Tibial nerve (tissue), 4 donors: Measurements from ENCODE around the gene AREL1. TPM values are rescaled to one million over a fixed set of nuclear protein-coding genes. Genes with fewer than 3 reads are reported as not detected.

Source experiments
- DNase-seq, 2 donors: peaks; one replicate each; pipeline ENCODE4 v3.0.0-alpha.2; 2019; ENCODE audit warnings: low spot score in 2 of 2
- H3K27ac ChIP-seq, 4 donors: fragments of 200-600 bp; sonication (generic) in 3 of 4; one replicate each; pipeline ENCODE4 v1.5.1; 2017 to 2019; ENCODE audit warnings: mild to moderate bottlenecking in 1 of 4
- H3K27me3 ChIP-seq, 2 donors: fragments of 200-600 bp; sonication (generic) in 1 of 2; one replicate each; pipeline versions ENCODE4 v1.5.1 to v1.6.0; 2017 to 2019
- H3K36me3 ChIP-seq, 3 donors: fragments of 200-600 bp; sonication (generic); one replicate each; pipeline ENCODE4 v1.5.1; 2018 to 2019
- H3K4me1 ChIP-seq, 4 donors: fragments of 200-600 bp; sonication (generic) in 3 of 4; one replicate each; pipeline ENCODE4 v1.5.1; 2017 to 2019
- H3K4me3 ChIP-seq, 4 donors: fragments of 200-600 bp; sonication (generic) in 3 of 4; one replicate each; pipeline ENCODE4 v1.5.1; 2017 to 2019; ENCODE audit warnings: mild to moderate bottlenecking in 1 of 4, moderate library complexity in 1 of 4
- H3K9me3 ChIP-seq, 4 donors: fragments of 200-600 bp; sonication (generic) in 3 of 4; one replicate each; pipeline ENCODE4 v1.5.1; 2017 to 2019
- EP300 ChIP-seq, 2 donors: sonication (generic); formaldehyde crosslinking; IDR thresholded peaks; one replicate each; pipeline ENCODE4 v1.6.1; 2017; ENCODE audit warnings: antibody characterized with exemption in 2 of 2, mild to moderate bottlenecking in 1 of 2
- POLR2A ChIP-seq, 2 donors: fragments of 450-650 bp; IDR thresholded peaks; one replicate each; pipeline ENCODE4 v1.6.1; 2017; ENCODE audit warnings: antibody characterized with exemption in 2 of 2, mild to moderate bottlenecking in 2 of 2, moderate library complexity in 2 of 2
- WGBS, 2 donors: methylation state at CpG; one replicate each; pipeline ENCODE4 v1.1.5; 2018; 5-methylcytosine and 5-hydroxymethylcytosine counted together
- total RNA-seq, 4 donors: library from RNA; depleted of rRNA; stranded (reverse); fragments of >200 nt; gene quantifications; one replicate each; pipeline ENCODE4 v1.1.0, GENCODE V29; 2016
- TF ChIP-seq, protein P1 (sequence below), 5 experiments: fragments of 200-600 bp in 3 of 5; fragments of 450-650 bp in 2 of 5; sonication (generic) in 3 of 5; IDR thresholded peaks; one replicate each; pipeline ENCODE4 v1.5.1; 2016 to 2019; ENCODE audit warnings: antibody characterized with exemption in 5 of 5, mild to moderate bottlenecking in 3 of 5, moderate library complexity in 2 of 5

AREL1 gene
- total RNA-seq, 4 donors from 2014 or later: 25.3 to 35.0 (median 32.2) TPM

DNA sequence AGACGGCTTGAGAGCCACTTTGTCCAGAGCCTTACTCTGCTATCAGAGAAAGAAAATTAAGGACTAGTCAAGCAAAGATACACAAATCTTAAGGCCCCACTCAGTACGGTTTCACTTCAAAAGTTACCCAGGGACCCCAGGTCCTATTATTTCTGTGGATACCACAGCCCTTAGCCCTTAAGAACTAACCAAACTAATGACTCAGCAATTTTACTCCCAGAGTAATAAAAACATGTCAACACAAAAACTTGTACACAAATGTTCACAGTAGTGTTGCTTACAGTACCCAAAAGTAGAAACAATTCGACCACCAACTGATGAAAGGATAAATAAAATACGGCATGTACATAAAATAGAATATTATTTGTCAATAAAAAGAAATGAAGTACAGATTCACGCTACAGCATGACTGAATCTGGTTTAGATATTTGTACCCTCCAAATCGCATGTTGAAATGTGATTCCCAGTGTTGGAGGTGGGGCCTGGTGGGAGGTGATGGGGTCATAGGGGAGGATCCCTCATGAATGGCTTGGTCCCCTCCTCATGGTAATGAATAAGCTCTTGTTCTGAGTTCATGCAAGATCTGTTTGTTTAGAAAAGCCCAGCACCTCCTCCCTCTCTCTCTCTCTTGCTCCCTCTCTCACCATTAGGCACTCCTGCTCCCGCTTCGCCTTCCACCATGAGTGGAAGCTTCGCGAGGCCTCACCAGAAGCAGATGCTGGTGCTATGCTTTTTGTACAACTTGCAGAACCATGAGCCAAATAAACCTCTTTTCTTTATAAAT lies 30.5 kb downstream of the AREL1 start:
- peaks cover 0 to 44% (median 0%) of the 10 kb centered on the region in 3 donors for H3K36me3 ChIP-seq

DNA sequence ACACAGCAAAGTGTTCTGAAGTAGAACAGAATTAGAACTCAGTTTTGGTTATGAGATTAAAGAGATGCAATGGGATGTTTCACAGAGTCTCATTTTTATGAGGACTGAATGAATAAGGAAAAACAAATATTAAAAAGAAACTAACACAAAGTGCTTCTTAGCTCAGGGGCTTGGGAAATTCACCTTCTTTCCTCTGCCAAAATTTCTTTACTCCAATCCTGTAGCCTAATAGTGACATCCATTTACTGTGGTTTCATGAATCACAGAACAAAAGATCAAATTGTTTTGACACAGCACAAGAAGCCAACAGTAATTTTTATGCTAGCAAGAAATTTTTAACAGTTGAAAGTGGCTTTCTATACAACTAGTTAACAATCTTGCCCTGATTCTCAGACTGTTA lies 37.7 kb downstream of the AREL1 start:
- H3K27ac ChIP-seq: peak overlapping the region in 2 of 4 donors; percentile 68 to 84
- no peaks in the 10 kb centered on the region for H3K9me3 ChIP-seq
- H3K4me3 ChIP-seq: no peak overlapping the region
- DNase-seq: no peak
- peaks cover 0 to 63% (median 5%) of the 10 kb centered on the region in 3 donors for H3K36me3 ChIP-seq
- peaks cover 0 to 24% (median 6%) of the 10 kb centered on the region in 4 donors for H3K4me1 ChIP-seq
- no peaks in the 10 kb centered on the region for H3K27me3 ChIP-seq
- TF ChIP-seq, protein P1, sequence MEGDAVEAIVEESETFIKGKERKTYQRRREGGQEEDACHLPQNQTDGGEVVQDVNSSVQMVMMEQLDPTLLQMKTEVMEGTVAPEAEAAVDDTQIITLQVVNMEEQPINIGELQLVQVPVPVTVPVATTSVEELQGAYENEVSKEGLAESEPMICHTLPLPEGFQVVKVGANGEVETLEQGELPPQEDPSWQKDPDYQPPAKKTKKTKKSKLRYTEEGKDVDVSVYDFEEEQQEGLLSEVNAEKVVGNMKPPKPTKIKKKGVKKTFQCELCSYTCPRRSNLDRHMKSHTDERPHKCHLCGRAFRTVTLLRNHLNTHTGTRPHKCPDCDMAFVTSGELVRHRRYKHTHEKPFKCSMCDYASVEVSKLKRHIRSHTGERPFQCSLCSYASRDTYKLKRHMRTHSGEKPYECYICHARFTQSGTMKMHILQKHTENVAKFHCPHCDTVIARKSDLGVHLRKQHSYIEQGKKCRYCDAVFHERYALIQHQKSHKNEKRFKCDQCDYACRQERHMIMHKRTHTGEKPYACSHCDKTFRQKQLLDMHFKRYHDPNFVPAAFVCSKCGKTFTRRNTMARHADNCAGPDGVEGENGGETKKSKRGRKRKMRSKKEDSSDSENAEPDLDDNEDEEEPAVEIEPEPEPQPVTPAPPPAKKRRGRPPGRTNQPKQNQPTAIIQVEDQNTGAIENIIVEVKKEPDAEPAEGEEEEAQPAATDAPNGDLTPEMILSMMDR (IDR thresholded peaks at IDR 0.05): no peak
- TF ChIP-seq POLR2A (IDR thresholded peaks at IDR 0.05): no peak
- peak in 1 of 2 donors; percentile 48 for TF ChIP-seq EP300 (IDR thresholded peaks at IDR 0.05)

More for the DNA sequence above, 30.5 kb downstream of the AREL1 start:
- 55 to 63% methylated on average over 10 of the region's 10 CpGs for WGBS, 2 donors
- Histone ChIP-seq H3K4me3 (no peak overlapping the region), H3K27me3 (no peaks in the 10 kb centered on the region), H3K4me1 (peaks cover 0 to 44% (median 3%) of the 10 kb centered on the region in 4 donors), H3K27ac (peak overlapping the region; percentile 32 to 83 (median 65)), H3K9me3 (no peaks in the 10 kb centered on the region)
- no peak for TF ChIP-seq POLR2A (IDR thresholded peaks at IDR 0.05)
- TF ChIP-seq, protein P1 (IDR thresholded peaks at IDR 0.05): no peak
- peak in 1 of 2 donors; percentile 40 for TF ChIP-seq EP300 (IDR thresholded peaks at IDR 0.05)
- DNase-seq: no peak

DNA sequence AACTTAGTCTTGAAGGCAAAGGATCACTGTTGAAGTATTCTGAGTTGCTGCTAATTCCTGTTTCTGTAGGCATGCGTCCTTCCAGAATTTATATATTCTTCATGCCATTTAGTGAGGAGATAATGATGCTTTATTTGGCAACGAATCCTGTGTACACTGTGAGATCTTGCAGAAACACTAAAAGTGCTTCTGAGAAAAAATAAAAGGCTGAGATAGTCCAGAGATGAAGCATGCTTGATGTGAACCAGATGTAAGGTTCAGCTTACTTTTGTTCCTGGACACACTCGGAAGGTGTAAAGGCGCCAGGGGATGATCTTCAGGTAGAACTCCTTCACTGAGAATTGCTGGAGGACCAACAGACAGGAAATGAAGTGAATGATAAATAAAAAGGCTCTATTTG lies 39.1 kb downstream of the AREL1 start:
- H3K4me1 ChIP-seq: peaks cover 0 to 24% (median 6%) of the 10 kb centered on the region in 4 donors
- H3K9me3 ChIP-seq: no peaks in the 10 kb centered on the region
- 66 to 74% methylated on average over 4 of the region's 4 CpGs for WGBS, 2 donors
- TF ChIP-seq POLR2A (IDR thresholded peaks at IDR 0.05): no peak
- TF ChIP-seq EP300 (IDR thresholded peaks at IDR 0.05): no peak
- TF ChIP-seq, protein P1 (IDR thresholded peaks at IDR 0.05): no peak
- peak overlapping the region in 3 of 4 donors; percentile 15 to 84 (median 68) for H3K27ac ChIP-seq
- DNase-seq: no peak
- H3K4me3 ChIP-seq: no peak overlapping the region
- peaks cover 0 to 78% (median 5%) of the 10 kb centered on the region in 3 donors for H3K36me3 ChIP-seq
- H3K27me3 ChIP-seq: no peaks in the 10 kb centered on the region

DNA sequence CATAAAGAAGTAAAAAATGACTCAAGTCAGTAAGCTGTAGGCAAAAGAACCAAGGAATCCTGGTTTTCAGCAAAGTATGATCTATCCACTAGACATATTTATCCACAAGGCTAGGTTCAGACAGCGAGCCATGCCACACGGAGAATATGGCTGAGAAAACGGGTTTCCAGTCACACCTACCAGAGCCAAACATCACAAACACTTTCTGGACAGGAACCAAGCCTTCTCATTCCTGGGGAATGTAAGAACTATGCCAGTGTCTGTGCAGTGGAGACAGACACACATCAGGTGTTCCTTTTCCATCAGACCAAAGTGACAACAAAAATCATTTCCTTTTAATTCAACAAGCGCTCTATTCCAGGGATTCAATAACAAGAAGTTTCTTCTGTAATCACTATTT lies 41.1 kb downstream of the AREL1 start:
- H3K27ac ChIP-seq: peak overlapping the region in 1 of 4 donors; percentile 68
- H3K27me3 ChIP-seq: no peaks in the 10 kb centered on the region
- DNase-seq: peak in 1 of 2 donors; percentile 40
- TF ChIP-seq, protein P1 (IDR thresholded peaks at IDR 0.05): no peak
- TF ChIP-seq EP300 (IDR thresholded peaks at IDR 0.05): peak in 1 of 2 donors; percentile 29
- no peak overlapping the region for H3K4me3 ChIP-seq
- 66 to 74% methylated on average over 4 of the region's 4 CpGs for WGBS, 2 donors
- peaks cover 0 to 24% (median 6%) of the 10 kb centered on the region in 4 donors for H3K4me1 ChIP-seq
- H3K9me3 ChIP-seq: no peaks in the 10 kb centered on the region
- peaks cover 0 to 93% (median 5%) of the 10 kb centered on the region in 3 donors for H3K36me3 ChIP-seq

DNA sequence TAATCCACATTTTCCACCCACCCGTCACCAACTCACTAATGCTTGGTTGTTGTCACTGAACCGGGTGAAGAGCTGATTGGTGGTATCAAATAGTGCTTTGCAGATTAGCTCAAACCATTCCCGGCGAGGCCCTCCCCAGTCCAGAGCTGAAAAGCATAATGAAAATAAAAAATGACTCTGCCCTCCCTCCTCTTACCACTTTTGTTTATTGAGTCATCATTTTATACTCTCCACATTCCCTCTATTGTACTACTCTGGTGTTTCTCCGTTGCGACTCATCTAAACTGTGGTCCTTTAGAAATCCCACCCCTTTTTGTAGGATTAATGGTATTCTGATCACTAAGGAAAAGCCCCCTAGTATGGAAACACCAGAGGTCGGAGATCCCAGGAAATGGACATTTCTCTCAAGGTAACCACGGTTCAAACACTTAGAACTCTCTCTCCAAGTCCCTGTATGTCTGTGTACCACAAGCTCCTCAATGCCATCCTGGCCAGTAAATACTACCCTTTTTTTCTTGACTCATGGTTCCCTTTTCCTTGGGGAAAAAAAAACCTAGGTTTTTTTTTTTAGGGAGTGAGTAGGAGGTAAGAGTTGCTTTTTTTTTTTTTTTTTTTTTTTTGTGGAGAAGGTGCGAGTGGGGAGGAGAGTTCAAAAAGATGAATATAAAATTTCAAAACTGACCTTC lies 42.0 kb downstream of the AREL1 start:
- Histone ChIP-seq H3K36me3 (peaks cover 0 to 93% (median 5%) of the 10 kb centered on the region in 3 donors), H3K9me3 (no peaks in the 10 kb centered on the region), H3K27me3 (no peaks in the 10 kb centered on the region), H3K4me3 (no peak overlapping the region), H3K4me1 (peaks cover 0 to 21% (median 6%) of the 10 kb centered on the region in 4 donors), H3K27ac (peak overlapping the region in 2 of 4 donors; percentile 15 to 32)
- TF ChIP-seq, protein P1 (IDR thresholded peaks at IDR 0.05): no peak
- TF ChIP-seq EP300 (IDR thresholded peaks at IDR 0.05) (no peak), POLR2A (IDR thresholded peaks at IDR 0.05) (no peak)
- WGBS, 2 donors: 79 to 81% methylated on average over 9 of the region's 9 CpGs
- no peak for DNase-seq
